K562 (cell line): ENCODE results near the gene G6PC2. TPM values are rescaled to one million over a fixed set of nuclear protein-coding genes. Genes with fewer than 3 reads are reported as not detected.

ENCODE experiments used
- CAMTA2 ChIP-seq: fragments of 250-450 bp; sonication (Bioruptor Pico); conservative IDR thresholded peaks from 2 replicates; pipeline ENCODE4 v1.5.1; 2022
- CBX1 ChIP-seq: sonication (generic); IDR thresholded peaks from 2 replicates; pipeline ENCODE4 v1.6.1; 2016; ENCODE audit warnings: antibody characterized with exemption, low read depth, mild to moderate bottlenecking
- CBX5 ChIP-seq: IDR thresholded peaks from 2 replicates; pipeline ENCODE4 v1.6.1; 2014; ENCODE audit warnings: low read depth, borderline replicate concordance
- CTCF ChIP-seq, 3 experiments: IDR thresholded peaks in 2 of 3; conservative IDR thresholded peaks in 1 of 3; 2 replicates each; pipeline ENCODE4 v1.5.1; 2011 to 2012; ENCODE audit warnings: low read length in 3 of 3, mild to moderate bottlenecking in 3 of 3, control low read depth in 2 of 3, improper control_type of control experiment in 1 of 3, inconsistent platforms in 1 of 3, low read depth in 1 of 3, mixed read lengths in 1 of 3, moderate library complexity in 1 of 3; ENCODE audit not compliant: insufficient read depth in 2 of 3
- DIDO1 ChIP-seq: fragments of 450-650 bp; IDR thresholded peaks from 2 replicates; pipeline ENCODE4 v1.6.1; 2016; ENCODE audit warnings: low read depth, missing biosample characterization, missing genetic modification characterization
- E2F8 ChIP-seq: fragments of 450-650 bp; IDR thresholded peaks from 2 replicates; pipeline ENCODE4 v1.7.1; 2018; ENCODE audit warnings: mild to moderate bottlenecking, low read depth; ENCODE audit not compliant: partially characterized antibody
- ETV6 ChIP-seq, 3 experiments: fragments of 150-350 bp in 1 of 3; sonication (generic) in 1 of 3; formaldehyde crosslinking in 1 of 3; IDR thresholded peaks; 2 replicates each; pipeline versions ENCODE4 v1.6.1 to v1.8.0; 2014 to 2022; ENCODE audit warnings: borderline replicate concordance in 2 of 3, low read depth in 2 of 3, antibody characterized with exemption in 1 of 3, low read length in 1 of 3, mild to moderate bottlenecking in 1 of 3, missing genetic modification reagents in 1 of 3
- L3MBTL2 ChIP-seq: fragments of 450-650 bp; IDR thresholded peaks from 2 replicates; pipeline ENCODE4 v1.6.1; 2016; ENCODE audit warnings: mild to moderate bottlenecking, moderate library complexity
- NCOA1 ChIP-seq: fragments of 450-650 bp; IDR thresholded peaks from 2 replicates; pipeline ENCODE4 v1.6.1; 2016; ENCODE audit warnings: low read depth
- NEUROD1 ChIP-seq: fragments of 150-350 bp; IDR thresholded peaks from 2 replicates; pipeline ENCODE4 v1.6.1; 2014; ENCODE audit warnings: borderline replicate concordance, low read length, low read depth; ENCODE audit not compliant: partially characterized antibody
- NR2C1 ChIP-seq, 2 experiments: fragments of 450-650 bp; IDR thresholded peaks; 2 replicates each; pipeline ENCODE4 v1.6.1; 2017; ENCODE audit warnings: mild to moderate bottlenecking in 2 of 2, antibody characterized with exemption in 1 of 2, inconsistent platforms in 1 of 2, missing compliant biosample characterization in 1 of 2, missing genetic modification characterization in 1 of 2
- PTTG1 ChIP-seq: fragments of 450-650 bp; IDR thresholded peaks from 2 replicates; pipeline ENCODE4 v1.6.1; 2016; ENCODE audit warnings: low read depth, mild to moderate bottlenecking, missing genetic modification characterization, missing compliant biosample characterization
- RAD21 ChIP-seq, 2 experiments: fragments of 250-450 bp in 1 of 2; fragments of 450-650 bp in 1 of 2; sonication (Bioruptor Pico) in 1 of 2; formaldehyde crosslinking in 1 of 2; IDR thresholded peaks in 1 of 2; conservative IDR thresholded peaks in 1 of 2; 2 replicates each; pipeline versions ENCODE4 v1.4.0 to v1.8.0; 2020 to 2022; ENCODE audit warnings: mild to moderate bottlenecking in 2 of 2, moderate library complexity in 1 of 2
- ZBTB11 ChIP-seq, 3 experiments: fragments of 200-800 bp in 1 of 3; fragments of 250-450 bp in 1 of 3; fragments of 450-650 bp in 1 of 3; sonication (Bioruptor Pico) in 1 of 3; sonication (Bioruptor generic) in 1 of 3; formaldehyde crosslinking in 1 of 3; IDR thresholded peaks; 2 replicates each; pipeline versions ENCODE4 v1.6.1 to v1.8.0; 2016 to 2022; ENCODE audit warnings: mild to moderate bottlenecking in 2 of 3, missing genetic modification characterization in 2 of 3, missing compliant biosample characterization in 1 of 3, moderate library complexity in 1 of 3
- ZFP30 ChIP-seq: fragments of 250-450 bp; sonication (Bioruptor Pico); IDR thresholded peaks from 2 replicates; pipeline ENCODE4 v1.8.0; 2022; ENCODE audit warnings: moderate library complexity, mild to moderate bottlenecking, inconsistent platforms, borderline replicate concordance
- ZNF274 ChIP-seq: IDR thresholded peaks from 2 replicates; pipeline ENCODE4 v1.6.1; 2011; ENCODE audit warnings: low read depth, mild to moderate bottlenecking, low read length, moderate library complexity, borderline replicate concordance
- ZZZ3 ChIP-seq: fragments of 450-650 bp; IDR thresholded peaks from 2 replicates; pipeline ENCODE4 v1.6.1; 2016; ENCODE audit warnings: antibody characterized with exemption, mild to moderate bottlenecking, moderate library complexity
- polyA plus RNA-seq, 8 experiments: library from polyadenylated mRNA; depleted of rRNA in 4 of 8; stranded (reverse) in 5 of 8; unstranded in 3 of 8; fragments of >200 nt; fragmentation: Nextera tagmentation in 2 of 8; fragmentation: Illumina TruSeq in 1 of 8; extraction: Ambion mirVana in 2 of 8; extraction: Trizol in 1 of 8; gene quantifications; 2 replicates each; pipeline versions ENCODE4 v1.2.1 to v1.2.3, GENCODE V29; 2011 to 2014; ENCODE audit warnings: inconsistent platforms in 1 of 8, missing spikeins in 1 of 8
- total RNA-seq, 7 experiments: library from RNA; depleted of rRNA in 6 of 7; stranded (reverse); fragments of >200 nt in 6 of 7; fragmentation: Illumina TruSeq in 2 of 7; extraction: Trizol in 2 of 7; gene quantifications; 2 replicates each; pipeline versions ENCODE4 v1.2.1 to v1.2.3, GENCODE V29; 2011 to 2021; ENCODE audit warnings: low replicate concordance in 1 of 7

G6PC2 gene
- total and polyA plus RNA-seq, 9 of the 15 experiments (the other 6 are each of a cell fraction or from before 2014, with no cell fraction given) = 0.03 to 0.15 TPM; not detected in 7

- TF ChIP-seq E2F8 (peak; percentile 53), ZZZ3 (no peak), ZBTB11 (CRISPR knock-in tag; IDR thresholded peaks at IDR 0.05) (peak in 1 of 3 experiments; percentile 43; a peak in 2 of 6 replicates), NEUROD1 (peak; percentile 87), PTTG1 (tag) (no peak), L3MBTL2 (peak; percentile 90), ZFP30 (CRISPR knock-in tag) (no peak), NCOA1 (peak; percentile 80; the same call in 1 of the 2 replicates), RAD21 (CRISPR knock-in tag; conservative IDR thresholded peaks at IDR 0.05 in 1 of 2, IDR thresholded peaks at IDR 0.05 in 1 of 2) (peak in 1 of 2 experiments; percentile 39; a peak in 2 of 4 replicates), CBX5 (no peak), CTCF (IDR thresholded peaks at IDR 0.05 in 2 of 3, conservative IDR thresholded peaks at IDR 0.05 in 1 of 3; ENCODE audit: insufficient read depth in 2 of 3, low read depth in 1 of 3, low read length in 3 of 3) (no peak), CAMTA2 (CRISPR knock-in tag) (no peak), CBX1 (peak; percentile 64), ZNF274 (0 out of 2 replicates have a peak, but pooled peaks have one; percentile 51), ETV6 (IDR thresholded peaks at IDR 0.05; ENCODE audit: borderline replicate concordance in 1 of 2, low read depth in 2 of 2, low read length in 1 of 2) (peak in 1 of 2 experiments; percentile 82; a peak in 2 of 4 replicates), ETV6 (CRISPR knock-in tag; IDR thresholded peaks at IDR 0.05; ENCODE audit: borderline replicate concordance) (no peak), NR2C1 (IDR thresholded peaks at IDR 0.05) (no peak), NR2C1 (tag; IDR thresholded peaks at IDR 0.05) (no peak), DIDO1 (tag) (no peak)
Measured at GRCh38 chr2:168851674-168852320, 49.3 kb upstream of the G6PC2 start (continued).
